Measurements from ENCODE around the gene MRS2. TPM values are rescaled to one million over a fixed set of nuclear protein-coding genes. Genes with fewer than 3 reads are reported as not detected.

MRS2 gene
- total and polyA plus RNA-seq, 8 donors: 7.4 to 17.4 (median 12.6) TPM

- ATAC-seq (no peak), DNase-seq (no peak), FAIRE-seq (no peak)
- 61 to 74% methylated on average over 4 of the region's 4 CpGs for WGBS, 2 donors
- Histone ChIP-seq H3K9me3 (no peaks in the 10 kb centered on the region), H3K4me1 (peaks cover 0 to 11% (median 10%) of the 10 kb centered on the region in 3 donors), H3K36me3 (no peaks in the 10 kb centered on the region), H3K27ac (no peak overlapping the region), H3K27me3 (no peaks in the 10 kb centered on the region), H3K4me3 (no peak overlapping the region)
- TF ChIP-seq, protein P1, sequence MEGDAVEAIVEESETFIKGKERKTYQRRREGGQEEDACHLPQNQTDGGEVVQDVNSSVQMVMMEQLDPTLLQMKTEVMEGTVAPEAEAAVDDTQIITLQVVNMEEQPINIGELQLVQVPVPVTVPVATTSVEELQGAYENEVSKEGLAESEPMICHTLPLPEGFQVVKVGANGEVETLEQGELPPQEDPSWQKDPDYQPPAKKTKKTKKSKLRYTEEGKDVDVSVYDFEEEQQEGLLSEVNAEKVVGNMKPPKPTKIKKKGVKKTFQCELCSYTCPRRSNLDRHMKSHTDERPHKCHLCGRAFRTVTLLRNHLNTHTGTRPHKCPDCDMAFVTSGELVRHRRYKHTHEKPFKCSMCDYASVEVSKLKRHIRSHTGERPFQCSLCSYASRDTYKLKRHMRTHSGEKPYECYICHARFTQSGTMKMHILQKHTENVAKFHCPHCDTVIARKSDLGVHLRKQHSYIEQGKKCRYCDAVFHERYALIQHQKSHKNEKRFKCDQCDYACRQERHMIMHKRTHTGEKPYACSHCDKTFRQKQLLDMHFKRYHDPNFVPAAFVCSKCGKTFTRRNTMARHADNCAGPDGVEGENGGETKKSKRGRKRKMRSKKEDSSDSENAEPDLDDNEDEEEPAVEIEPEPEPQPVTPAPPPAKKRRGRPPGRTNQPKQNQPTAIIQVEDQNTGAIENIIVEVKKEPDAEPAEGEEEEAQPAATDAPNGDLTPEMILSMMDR (IDR thresholded peaks at IDR 0.05): no peak
- intact Hi-C loops (cut with DNase I): no loop called here
Observed at GRCh38 chr6:24401458-24401857, 1.3 kb upstream of the MRS2 start.

DNA sequence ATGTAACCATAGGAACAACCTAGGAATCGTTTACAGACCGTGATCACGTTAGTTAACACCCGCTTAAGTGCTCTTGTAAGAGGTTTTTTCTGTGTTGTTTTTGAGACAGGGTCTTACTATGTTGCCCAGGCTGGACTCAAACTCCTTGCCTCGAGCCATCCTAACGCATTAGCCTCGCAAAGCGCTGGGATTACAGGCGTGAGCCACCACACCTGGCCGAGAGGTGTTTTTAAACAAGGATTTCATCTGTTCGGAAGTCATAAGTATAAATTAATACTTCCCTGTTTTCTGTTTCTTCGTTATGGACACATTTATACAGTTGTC, 727 bp downstream of the MRS2 start:
- DNase-seq (no peak), FAIRE-seq (no peak), ATAC-seq (no peak)
- WGBS, 2 donors: 1 to 3% methylated on average over 12 of the region's 12 CpGs
- no peaks in the 10 kb centered on the region for H3K27me3 ChIP-seq
- H3K4me3 ChIP-seq: peak overlapping the region; percentile 57 to 100 (median 79)
- H3K27ac ChIP-seq: peak overlapping the region in 3 of 4 donors; percentile 41 to 71 (median 66)
- TF ChIP-seq, protein P1 (IDR thresholded peaks at IDR 0.05): no peak
- intact Hi-C loops (cut with DNase I): no loop called here
- H3K4me1 ChIP-seq: peaks cover 0 to 11% (median 10%) of the 10 kb centered on the region in 3 donors
- no peaks in the 10 kb centered on the region for H3K9me3 ChIP-seq
- peaks cover 0 to 3% (median 1%) of the 10 kb centered on the region in 3 donors for H3K36me3 ChIP-seq

- H3K27ac ChIP-seq: no peak overlapping the region
- no peak overlapping the region for H3K4me3 ChIP-seq
- intact Hi-C loops (cut with DNase I): no loop called here
- H3K27me3 ChIP-seq: no peaks in the 10 kb centered on the region
- peaks cover 0 to 11% (median 10%) of the 10 kb centered on the region in 3 donors for H3K4me1 ChIP-seq
- H3K36me3 ChIP-seq: peaks cover 3 to 13% (median 5%) of the 10 kb centered on the region in 3 donors
- FAIRE-seq (no peak), DNase-seq (no peak), ATAC-seq (no peak)
- TF ChIP-seq, protein P1 (IDR thresholded peaks at IDR 0.05): no peak
- 81 to 82% methylated on average over 5 of the region's 5 CpGs for WGBS, 2 donors
- H3K9me3 ChIP-seq: no peaks in the 10 kb centered on the region
Observed at GRCh38 chr6:24405262-24405661, 2.5 kb downstream of the MRS2 start.

- ATAC-seq (no peak), DNase-seq (no peak), FAIRE-seq (no peak)
- no peak overlapping the region for H3K27ac ChIP-seq
- no peak overlapping the region for H3K4me3 ChIP-seq
- 75 to 78% methylated on average over 2 of the region's 2 CpGs for WGBS, 2 donors
- intact Hi-C loops (cut with DNase I): no loop called here
- TF ChIP-seq, protein P1 (IDR thresholded peaks at IDR 0.05): no peak
- H3K4me1 ChIP-seq: peaks cover 0 to 10% (median 7%) of the 10 kb centered on the region in 3 donors
- H3K36me3 ChIP-seq: peaks cover 3 to 41% (median 12%) of the 10 kb centered on the region in 3 donors
- no peaks in the 10 kb centered on the region for H3K27me3 ChIP-seq
- H3K9me3 ChIP-seq: no peaks in the 10 kb centered on the region
Observed at GRCh38 chr6:24408719-24409410, 6.1 kb downstream of the MRS2 start.

DNA sequence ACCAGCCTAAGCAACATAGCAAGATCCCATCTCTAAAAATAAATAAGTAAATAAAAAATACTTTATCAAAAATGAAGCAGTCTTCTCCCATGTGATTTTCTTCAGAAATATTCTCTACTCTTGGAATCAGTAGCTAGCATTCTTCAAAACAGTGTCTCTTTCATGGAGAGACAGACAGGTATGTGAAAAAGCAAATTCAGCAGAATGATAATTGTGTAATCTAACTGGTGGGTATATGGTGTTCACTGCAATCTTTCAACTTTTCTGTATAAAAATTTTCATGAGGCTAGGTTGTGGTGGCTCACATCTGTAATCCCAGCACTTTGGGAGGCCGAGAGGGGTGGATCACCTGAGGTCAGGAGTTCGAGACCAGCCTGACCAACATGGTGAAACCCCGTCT, 7.9 kb downstream of the MRS2 start:
- intact Hi-C loops (cut with DNase I): no loop called here

More for the DNA sequence above, 7.9 kb downstream of the MRS2 start:
- no peaks in the 10 kb centered on the region for H3K27me3 ChIP-seq
- no peaks in the 10 kb centered on the region for H3K9me3 ChIP-seq
- DNase-seq (no peak), FAIRE-seq (no peak), ATAC-seq (no peak)
- WGBS, 2 donors: 95 to 98% methylated on average over 3 of the region's 3 CpGs
- no peak overlapping the region for H3K27ac ChIP-seq
- H3K4me1 ChIP-seq: no peaks in the 10 kb centered on the region
- no peak overlapping the region for H3K4me3 ChIP-seq
- TF ChIP-seq, protein P1 (IDR thresholded peaks at IDR 0.05): no peak
- H3K36me3 ChIP-seq: peaks cover 3 to 54% (median 12%) of the 10 kb centered on the region in 3 donors

Measured in pancreas (tissue), 10 donors.